ENCODE results near the gene SCIN. TPM values are rescaled to one million over a fixed set of nuclear protein-coding genes. Genes with fewer than 3 reads are reported as not detected.

The SCIN gene
- total and polyA plus RNA-seq, 2 donors (not counting 1 experiment from before 2014, with no cell fraction given), result 0.49 to 0.97 TPM

DNA sequence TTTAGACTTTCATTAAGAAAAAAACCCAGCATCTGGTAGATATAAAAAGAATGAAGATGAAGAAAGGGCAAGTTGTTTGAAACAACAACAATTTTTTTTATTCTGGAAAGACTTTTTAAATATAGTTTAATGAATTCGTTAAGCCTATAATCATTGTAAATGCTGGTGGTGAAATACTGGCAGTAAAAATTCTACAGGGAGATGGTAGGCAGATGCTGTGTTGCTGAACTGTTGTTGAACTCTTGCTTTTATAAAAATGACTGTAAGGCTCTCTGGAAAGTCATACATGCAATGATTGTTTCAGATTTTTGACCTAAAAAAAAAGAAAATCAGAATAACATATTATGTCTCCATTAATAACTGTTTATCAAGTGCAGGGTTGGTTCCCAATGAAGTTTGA is 39.0 kb downstream of the SCIN start:
- Mint-ChIP-seq H3K4me1 (no peaks in the 10 kb centered on the region), H3K4me3 (no peak overlapping the region), H3K27me3 (peaks cover 4% of the 10 kb centered on the region), H3K27ac (no peak overlapping the region), H3K9me3 (ENCODE audit: insufficient read depth) (no peaks in the 10 kb centered on the region)
- H3K4me3 ChIP-seq (ENCODE audit: control extremely low read depth in 1 of 5, extremely low read depth in 1 of 5, insufficient read depth in 1 of 5, low read depth in 2 of 5, low read length in 4 of 5), result no peak overlapping the region
- no peak overlapping the region for H3K9ac ChIP-seq (ENCODE audit: low read length)
- WGBS (ENCODE audit: insufficient coverage), result no CpG with 5 or more reads among the region's 1 CpG
- ChIA-PET POLR2A (no interaction called here), CTCF (no interaction called here)
- DNase-seq, result no peak
- ATAC-seq (ENCODE audit: low read depth), result no peak
- H2AFZ ChIP-seq (ENCODE audit: insufficient read depth, low read depth, low read length, poor library complexity, severe bottlenecking), result no peak overlapping the region
- H3K4me1 ChIP-seq (ENCODE audit: control insufficient read depth in 2 of 2, insufficient read depth in 2 of 2, low read length in 2 of 2), result no peaks in the 10 kb centered on the region
- H4K20me1 ChIP-seq (ENCODE audit: control insufficient read depth, insufficient read depth, low read length, poor library complexity, severe bottlenecking), result no peaks in the 10 kb centered on the region
- H3K36me3 ChIP-seq (replicated peaks in 1 of 2; ENCODE audit: control extremely low read depth in 1 of 2, control insufficient read depth in 1 of 2, extremely low read depth in 1 of 2, insufficient read depth in 2 of 2, low read length in 1 of 2), result no peaks in the 10 kb centered on the region
- no peaks in the 10 kb centered on the region for H3K79me2 ChIP-seq (ENCODE audit: control insufficient read depth, insufficient read depth, low read length)
- no peak overlapping the region for H3K4me2 ChIP-seq (replicated peaks; ENCODE audit: low read depth, low read length, poor library complexity, severe bottlenecking)
- no peaks in the 10 kb centered on the region for H3K27me3 ChIP-seq (replicated peaks in 1 of 4; ENCODE audit: control extremely low read depth in 1 of 4, control insufficient read depth in 3 of 4, insufficient read depth in 4 of 4, low read length in 3 of 4)
- no peaks in the 10 kb centered on the region for H3K9me3 ChIP-seq (ENCODE audit: control extremely low read depth in 1 of 3, control insufficient read depth in 2 of 3, insufficient read depth in 1 of 3, low read length in 2 of 3)
- intact Hi-C loops (cut with micrococcal nuclease), result no loop called here
- H3K27ac ChIP-seq (ENCODE audit: low read length in 2 of 2), result no peak overlapping the region
- TF ChIP-seq EZH2 (IDR thresholded peaks at IDR 0.05; ENCODE audit: borderline replicate concordance, insufficient read depth, low read depth, low read length, poor library complexity, severe bottlenecking), result no peak
- TF ChIP-seq, protein P1, sequence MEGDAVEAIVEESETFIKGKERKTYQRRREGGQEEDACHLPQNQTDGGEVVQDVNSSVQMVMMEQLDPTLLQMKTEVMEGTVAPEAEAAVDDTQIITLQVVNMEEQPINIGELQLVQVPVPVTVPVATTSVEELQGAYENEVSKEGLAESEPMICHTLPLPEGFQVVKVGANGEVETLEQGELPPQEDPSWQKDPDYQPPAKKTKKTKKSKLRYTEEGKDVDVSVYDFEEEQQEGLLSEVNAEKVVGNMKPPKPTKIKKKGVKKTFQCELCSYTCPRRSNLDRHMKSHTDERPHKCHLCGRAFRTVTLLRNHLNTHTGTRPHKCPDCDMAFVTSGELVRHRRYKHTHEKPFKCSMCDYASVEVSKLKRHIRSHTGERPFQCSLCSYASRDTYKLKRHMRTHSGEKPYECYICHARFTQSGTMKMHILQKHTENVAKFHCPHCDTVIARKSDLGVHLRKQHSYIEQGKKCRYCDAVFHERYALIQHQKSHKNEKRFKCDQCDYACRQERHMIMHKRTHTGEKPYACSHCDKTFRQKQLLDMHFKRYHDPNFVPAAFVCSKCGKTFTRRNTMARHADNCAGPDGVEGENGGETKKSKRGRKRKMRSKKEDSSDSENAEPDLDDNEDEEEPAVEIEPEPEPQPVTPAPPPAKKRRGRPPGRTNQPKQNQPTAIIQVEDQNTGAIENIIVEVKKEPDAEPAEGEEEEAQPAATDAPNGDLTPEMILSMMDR (IDR thresholded peaks at IDR 0.05), result no peak

- no peaks in the 10 kb centered on the region for H4K20me1 ChIP-seq (ENCODE audit: control insufficient read depth, insufficient read depth, low read length, poor library complexity, severe bottlenecking)
- no peaks in the 10 kb centered on the region for H3K79me2 ChIP-seq (ENCODE audit: control insufficient read depth, insufficient read depth, low read length)
- no peaks in the 10 kb centered on the region for H3K27me3 ChIP-seq (replicated peaks in 1 of 4; ENCODE audit: control extremely low read depth in 1 of 4, control insufficient read depth in 3 of 4, insufficient read depth in 4 of 4, low read length in 3 of 4)
- H3K4me3 ChIP-seq (ENCODE audit: control extremely low read depth in 1 of 5, extremely low read depth in 1 of 5, insufficient read depth in 1 of 5, low read depth in 2 of 5, low read length in 4 of 5), result no peak overlapping the region
- TF ChIP-seq, protein P1 (IDR thresholded peaks at IDR 0.05), result no peak
- TF ChIP-seq EZH2 (IDR thresholded peaks at IDR 0.05; ENCODE audit: borderline replicate concordance, insufficient read depth, low read depth, low read length, poor library complexity, severe bottlenecking), result no peak
- H3K27ac Mint-ChIP-seq, result no peak overlapping the region
- no peaks in the 10 kb centered on the region for H3K36me3 ChIP-seq (replicated peaks in 1 of 2; ENCODE audit: control extremely low read depth in 1 of 2, control insufficient read depth in 1 of 2, extremely low read depth in 1 of 2, insufficient read depth in 2 of 2, low read length in 1 of 2)
- H3K9ac ChIP-seq (ENCODE audit: low read length), result no peak overlapping the region
- H3K4me3 Mint-ChIP-seq, result no peak overlapping the region
- no peak overlapping the region for H3K4me2 ChIP-seq (replicated peaks; ENCODE audit: low read depth, low read length, poor library complexity, severe bottlenecking)
- H3K9me3 ChIP-seq (ENCODE audit: control extremely low read depth in 1 of 3, control insufficient read depth in 2 of 3, insufficient read depth in 1 of 3, low read length in 2 of 3), result no peaks in the 10 kb centered on the region
- no peak for ATAC-seq (ENCODE audit: low read depth)
- POLR2A ChIA-PET, result no interaction called here
- H3K4me1 Mint-ChIP-seq, result no peaks in the 10 kb centered on the region
- CTCF ChIA-PET, result no interaction called here
- H2AFZ ChIP-seq (ENCODE audit: insufficient read depth, low read depth, low read length, poor library complexity, severe bottlenecking), result no peak overlapping the region
- no peaks in the 10 kb centered on the region for H3K9me3 Mint-ChIP-seq (ENCODE audit: insufficient read depth)
- WGBS (ENCODE audit: insufficient coverage), result 78% methylated on average over 2 of the region's 2 CpGs
- no peak for DNase-seq
- H3K27ac ChIP-seq (ENCODE audit: low read length in 2 of 2), result no peak overlapping the region
- H3K27me3 Mint-ChIP-seq, result peaks cover 4% of the 10 kb centered on the region
- H3K4me1 ChIP-seq (ENCODE audit: control insufficient read depth in 2 of 2, insufficient read depth in 2 of 2, low read length in 2 of 2), result no peaks in the 10 kb centered on the region
- intact Hi-C loops (cut with micrococcal nuclease), result no loop called here
These were observed 40.4 kb downstream of the SCIN start for GRCh38 chr7:12610899-12611298.
